SJCRH30 (cell line): ENCODE results near the gene PALD1. TPM values are rescaled to one million over a fixed set of nuclear protein-coding genes. Genes with fewer than 3 reads are reported as not detected.

Source experiments
- DNase-seq, 2 experiments: peaks; one replicate each; pipeline ENCODE4 v3.0.0-alpha.2; 2015 to 2020
- H3K27ac ChIP-seq: fragments of 250-450 bp; sonication (Bioruptor Pico); 2 replicates; pipeline ENCODE4 v1.5.1; 2020; ENCODE audit warnings: mild to moderate bottlenecking, moderate library complexity
- H3K27me3 ChIP-seq: fragments of 250-450 bp; sonication (Bioruptor Pico); 2 replicates; pipeline ENCODE4 v1.5.1; 2020; ENCODE audit warnings: mild to moderate bottlenecking, moderate library complexity
- H3K36me3 ChIP-seq: fragments of 250-450 bp; sonication (Bioruptor Pico); 2 replicates; pipeline ENCODE4 v1.5.1; 2020; ENCODE audit warnings: mild to moderate bottlenecking, moderate library complexity
- H3K4me1 ChIP-seq: fragments of 250-450 bp; sonication (Bioruptor Pico); 2 replicates; pipeline ENCODE4 v1.5.1; 2020; ENCODE audit warnings: mild to moderate bottlenecking, moderate library complexity
- H3K4me3 ChIP-seq: fragments of 250-450 bp; sonication (Bioruptor Pico); 2 replicates; pipeline ENCODE4 v1.5.1; 2020; ENCODE audit warnings: mild to moderate bottlenecking, moderate library complexity
- H3K9me3 ChIP-seq: fragments of 250-450 bp; sonication (Bioruptor Pico); replicated peaks from 2 replicates; pipeline ENCODE4 v1.5.1; 2020; ENCODE audit warnings: mild to moderate bottlenecking, moderate library complexity
- total RNA-seq: library from RNA; depleted of rRNA; stranded (reverse); fragments of >200 nt; shearing (Covaris generic); gene quantifications from 2 replicates; pipeline ENCODE4 v1.2.3, GENCODE V29; 2014

The PALD1 gene
- total RNA-seq, 1 experiment from 2014 or later: 12.8 TPM

GRCh38 chr10:70444744-70445143 lies 33.8 kb upstream of the PALD1 start:
- Histone ChIP-seq H3K27me3 (no peaks in the 10 kb centered on the region), H3K36me3 (no peaks in the 10 kb centered on the region), H3K4me3 (no peak overlapping the region), H3K9me3 (no peaks in the 10 kb centered on the region), H3K27ac (no peak overlapping the region), H3K4me1 (peaks cover 10% of the 10 kb centered on the region)
- DNase-seq: no peak

GRCh38 chr10:70445718-70446657 lies 32.6 kb upstream of the PALD1 start:
- no peaks in the 10 kb centered on the region for H3K27me3 ChIP-seq
- H3K36me3 ChIP-seq: no peaks in the 10 kb centered on the region
- no peak overlapping the region for H3K4me3 ChIP-seq
- DNase-seq: peak; percentile 54 to 74
- H3K4me1 ChIP-seq: peaks cover 10% of the 10 kb centered on the region
- no peak overlapping the region for H3K27ac ChIP-seq
- no peaks in the 10 kb centered on the region for H3K9me3 ChIP-seq

- H3K27me3 ChIP-seq: no peaks in the 10 kb centered on the region
- H3K9me3 ChIP-seq: no peaks in the 10 kb centered on the region
- H3K4me3 ChIP-seq: no peak overlapping the region
- no peaks in the 10 kb centered on the region for H3K36me3 ChIP-seq
- DNase-seq: no peak
- no peak overlapping the region for H3K27ac ChIP-seq
- peaks cover 10% of the 10 kb centered on the region for H3K4me1 ChIP-seq
Measured at GRCh38 chr10:70448236-70448635, 30.3 kb upstream of the PALD1 start.

GRCh38 chr10:70455213-70455630 lies 23.3 kb upstream of the PALD1 start:
- no peak for DNase-seq

GRCh38 chr10:70456164-70456563 lies 22.4 kb upstream of the PALD1 start:
- Histone ChIP-seq H3K4me3 (no peak overlapping the region), H3K9me3 (no peaks in the 10 kb centered on the region), H3K4me1 (peaks cover 4% of the 10 kb centered on the region; the same call in 1 of the 2 replicates), H3K27ac (no peak overlapping the region), H3K27me3 (no peaks in the 10 kb centered on the region), H3K36me3 (no peaks in the 10 kb centered on the region)
- no peak for DNase-seq

More at GRCh38 chr10:70455213-70455630, 23.3 kb upstream of the PALD1 start:
- Histone ChIP-seq H3K36me3 (no peaks in the 10 kb centered on the region), H3K4me1 (peaks cover 4% of the 10 kb centered on the region; the same call in 1 of the 2 replicates), H3K27ac (no peak overlapping the region), H3K9me3 (no peaks in the 10 kb centered on the region), H3K27me3 (no peaks in the 10 kb centered on the region), H3K4me3 (no peak overlapping the region)

GRCh38 chr10:70457759-70458305 lies 20.7 kb upstream of the PALD1 start:
- H3K27ac ChIP-seq: no peak overlapping the region
- no peak for DNase-seq

GRCh38 chr10:70458329-70459060 lies 20.1 kb upstream of the PALD1 start:
- DNase-seq: peak; percentile 50 to 60
- peak overlapping the region; percentile 58 for H3K4me3 ChIP-seq
- no peaks in the 10 kb centered on the region for H3K9me3 ChIP-seq

More at GRCh38 chr10:70457759-70458305, 20.7 kb upstream of the PALD1 start:
- Histone ChIP-seq H3K36me3 (no peaks in the 10 kb centered on the region), H3K9me3 (no peaks in the 10 kb centered on the region), H3K27me3 (no peaks in the 10 kb centered on the region), H3K4me3 (peak overlapping the region; percentile 58), H3K4me1 (peaks cover 11% of the 10 kb centered on the region)

GRCh38 chr10:70459061-70459773 lies 19.4 kb upstream of the PALD1 start:
- peak overlapping the region; percentile 58 for H3K4me3 ChIP-seq
- no peaks in the 10 kb centered on the region for H3K36me3 ChIP-seq
- H3K9me3 ChIP-seq: no peaks in the 10 kb centered on the region
- H3K27ac ChIP-seq: no peak overlapping the region
- H3K27me3 ChIP-seq: no peaks in the 10 kb centered on the region
- H3K4me1 ChIP-seq: peaks cover 15% of the 10 kb centered on the region
- peak in 1 of 2 experiments; percentile 48 for DNase-seq

More at GRCh38 chr10:70458329-70459060, 20.1 kb upstream of the PALD1 start:
- Histone ChIP-seq H3K36me3 (no peaks in the 10 kb centered on the region), H3K4me1 (peaks cover 15% of the 10 kb centered on the region), H3K27me3 (no peaks in the 10 kb centered on the region), H3K27ac (peak overlapping the region; percentile 25)

- DNase-seq: no peak
- H3K4me3 ChIP-seq: no peak overlapping the region
- no peaks in the 10 kb centered on the region for H3K27me3 ChIP-seq
- H3K9me3 ChIP-seq: no peaks in the 10 kb centered on the region
- H3K36me3 ChIP-seq: no peaks in the 10 kb centered on the region
- H3K4me1 ChIP-seq: peaks cover 15% of the 10 kb centered on the region
- no peak overlapping the region for H3K27ac ChIP-seq
Measured at GRCh38 chr10:70459774-70460490, 18.6 kb upstream of the PALD1 start.

- peak; percentile 58 to 79 for DNase-seq
- Histone ChIP-seq H3K4me1 (peaks cover 15% of the 10 kb centered on the region), H3K36me3 (no peaks in the 10 kb centered on the region), H3K9me3 (no peaks in the 10 kb centered on the region), H3K27me3 (no peaks in the 10 kb centered on the region), H3K4me3 (no peak overlapping the region), H3K27ac (no peak overlapping the region)
Measured at GRCh38 chr10:70461397-70462348, 16.9 kb upstream of the PALD1 start.

GRCh38 chr10:70462349-70462984 lies 16.1 kb upstream of the PALD1 start:
- Histone ChIP-seq H3K9me3 (no peaks in the 10 kb centered on the region), H3K27me3 (no peaks in the 10 kb centered on the region), H3K4me1 (peaks cover 15% of the 10 kb centered on the region), H3K4me3 (no peak overlapping the region), H3K36me3 (no peaks in the 10 kb centered on the region), H3K27ac (no peak overlapping the region)
- peak; percentile 54 to 64 for DNase-seq

GRCh38 chr10:70465278-70465677 lies 13.3 kb upstream of the PALD1 start:
- H3K9me3 ChIP-seq: no peaks in the 10 kb centered on the region
- no peak overlapping the region for H3K4me3 ChIP-seq
- H3K4me1 ChIP-seq: peaks cover 11% of the 10 kb centered on the region
- no peak for DNase-seq
- no peaks in the 10 kb centered on the region for H3K36me3 ChIP-seq
- no peak overlapping the region for H3K27ac ChIP-seq
- no peaks in the 10 kb centered on the region for H3K27me3 ChIP-seq
